ENCODE data around the gene HIVEP3. TPM values are rescaled to one million over a fixed set of nuclear protein-coding genes. Genes with fewer than 3 reads are reported as not detected.

Gene HIVEP3
- total RNA-seq, 4 donors from 2014 or later: 4.6 to 8.3 (median 6.5) TPM

DNA sequence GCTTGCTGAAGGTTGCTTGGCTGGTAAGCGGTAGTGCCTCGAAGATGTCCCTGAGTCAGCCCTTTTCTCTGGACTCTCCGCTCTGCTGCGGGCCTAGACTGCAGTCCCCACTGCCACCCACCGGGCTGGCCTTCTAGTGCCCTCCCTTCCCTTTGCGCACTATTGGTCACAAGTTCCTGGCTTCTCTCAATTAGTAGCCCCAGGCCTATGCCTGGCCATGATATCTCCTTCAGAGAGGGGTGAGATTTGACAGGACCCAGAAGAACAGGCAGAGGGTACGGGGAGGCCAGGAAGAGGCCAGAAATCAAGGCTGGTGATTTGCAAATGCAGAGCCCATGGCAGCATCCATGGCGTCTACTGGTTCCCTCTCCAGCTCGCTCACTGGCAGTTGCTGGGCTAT, 207.7 kb downstream of the HIVEP3 start:
- TF ChIP-seq, protein P1, sequence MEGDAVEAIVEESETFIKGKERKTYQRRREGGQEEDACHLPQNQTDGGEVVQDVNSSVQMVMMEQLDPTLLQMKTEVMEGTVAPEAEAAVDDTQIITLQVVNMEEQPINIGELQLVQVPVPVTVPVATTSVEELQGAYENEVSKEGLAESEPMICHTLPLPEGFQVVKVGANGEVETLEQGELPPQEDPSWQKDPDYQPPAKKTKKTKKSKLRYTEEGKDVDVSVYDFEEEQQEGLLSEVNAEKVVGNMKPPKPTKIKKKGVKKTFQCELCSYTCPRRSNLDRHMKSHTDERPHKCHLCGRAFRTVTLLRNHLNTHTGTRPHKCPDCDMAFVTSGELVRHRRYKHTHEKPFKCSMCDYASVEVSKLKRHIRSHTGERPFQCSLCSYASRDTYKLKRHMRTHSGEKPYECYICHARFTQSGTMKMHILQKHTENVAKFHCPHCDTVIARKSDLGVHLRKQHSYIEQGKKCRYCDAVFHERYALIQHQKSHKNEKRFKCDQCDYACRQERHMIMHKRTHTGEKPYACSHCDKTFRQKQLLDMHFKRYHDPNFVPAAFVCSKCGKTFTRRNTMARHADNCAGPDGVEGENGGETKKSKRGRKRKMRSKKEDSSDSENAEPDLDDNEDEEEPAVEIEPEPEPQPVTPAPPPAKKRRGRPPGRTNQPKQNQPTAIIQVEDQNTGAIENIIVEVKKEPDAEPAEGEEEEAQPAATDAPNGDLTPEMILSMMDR (IDR thresholded peaks at IDR 0.05): no peak
- no peak for TF ChIP-seq POLR2A (IDR thresholded peaks at IDR 0.05)
- H3K27ac ChIP-seq: no peak overlapping the region
- no peaks in the 10 kb centered on the region for H3K9me3 ChIP-seq
- H3K4me3 ChIP-seq: no peak overlapping the region
- H3K27me3 ChIP-seq: no peaks in the 10 kb centered on the region
- DNase-seq: no peak
- no peaks in the 10 kb centered on the region for H3K4me1 ChIP-seq
- no peaks in the 10 kb centered on the region for H3K36me3 ChIP-seq

DNA sequence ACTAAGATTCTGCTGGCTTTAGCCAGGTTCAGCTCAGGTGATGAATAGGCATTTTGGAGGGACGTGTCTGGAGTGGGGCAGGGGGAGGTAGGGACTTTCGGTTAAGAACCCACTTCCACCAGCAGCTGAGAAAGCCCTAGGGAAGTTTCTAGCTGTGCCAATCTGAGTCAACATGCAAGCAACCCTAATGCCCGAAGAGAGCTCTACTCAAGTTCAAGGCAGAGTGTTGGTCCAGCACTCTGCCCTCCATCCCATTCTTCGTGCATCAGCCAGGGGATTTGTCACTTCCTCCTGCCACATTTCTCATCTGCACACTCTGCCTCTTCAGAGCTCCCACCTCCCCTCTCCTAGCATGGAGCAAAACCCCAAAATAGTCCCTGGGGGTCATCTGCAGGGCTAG, 208.8 kb downstream of the HIVEP3 start:
- no peaks in the 10 kb centered on the region for H3K36me3 ChIP-seq
- no peaks in the 10 kb centered on the region for H3K4me1 ChIP-seq
- no peak overlapping the region for H3K27ac ChIP-seq
- TF ChIP-seq POLR2A (IDR thresholded peaks at IDR 0.05): no peak
- H3K4me3 ChIP-seq: no peak overlapping the region
- no peaks in the 10 kb centered on the region for H3K27me3 ChIP-seq
- no peaks in the 10 kb centered on the region for H3K9me3 ChIP-seq
- DNase-seq: no peak

DNA sequence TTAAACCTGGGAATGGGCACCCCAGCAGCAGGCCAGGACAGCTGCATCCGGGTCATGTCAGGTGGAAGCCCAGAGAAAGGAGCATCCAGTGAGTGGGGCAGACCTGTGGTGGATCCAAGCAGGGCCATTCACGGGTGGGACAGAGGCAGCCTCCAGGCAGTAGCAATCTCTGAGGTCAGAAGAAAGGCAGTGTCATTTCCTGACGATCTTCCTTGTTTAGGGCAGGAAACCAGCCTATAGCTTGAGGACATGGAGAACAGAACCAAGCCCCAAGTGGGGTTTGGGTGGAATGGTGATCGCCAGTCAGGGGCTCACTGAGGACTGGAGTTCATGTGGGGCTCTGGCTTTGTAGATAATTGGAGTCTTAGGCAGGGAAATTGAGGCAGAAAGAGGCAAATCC, 209.4 kb downstream of the HIVEP3 start:
- Histone ChIP-seq H3K27me3 (no peaks in the 10 kb centered on the region), H3K4me1 (no peaks in the 10 kb centered on the region), H3K4me3 (no peak overlapping the region), H3K27ac (no peak overlapping the region), H3K36me3 (no peaks in the 10 kb centered on the region), H3K9me3 (no peaks in the 10 kb centered on the region)
- no peak for DNase-seq
- TF ChIP-seq, protein P1 (IDR thresholded peaks at IDR 0.05): no peak
- TF ChIP-seq POLR2A (IDR thresholded peaks at IDR 0.05): no peak

DNA sequence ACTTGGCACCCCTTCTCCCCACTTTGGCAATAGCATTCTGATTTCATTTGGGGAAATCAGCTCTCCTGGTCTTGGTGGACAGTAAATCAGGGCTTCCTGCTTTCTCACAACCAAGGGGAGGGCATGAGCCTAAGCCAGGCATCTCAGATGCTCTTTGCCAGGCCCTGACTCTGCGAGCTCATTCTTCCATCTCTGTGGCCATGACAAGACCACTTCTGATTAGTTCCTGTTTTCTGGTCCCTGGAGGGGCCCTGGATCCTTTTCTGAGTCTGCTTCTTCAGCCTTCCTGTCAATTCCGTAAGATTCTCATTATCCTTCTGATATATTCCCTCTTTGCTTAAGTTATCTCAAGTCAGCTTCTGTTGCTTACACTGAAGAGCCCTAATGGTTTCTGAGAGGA, 210.4 kb downstream of the HIVEP3 start:
- no peaks in the 10 kb centered on the region for H3K4me1 ChIP-seq
- no peak for TF ChIP-seq POLR2A (IDR thresholded peaks at IDR 0.05)
- TF ChIP-seq, protein P1 (IDR thresholded peaks at IDR 0.05): no peak
- no peak overlapping the region for H3K27ac ChIP-seq

DNA sequence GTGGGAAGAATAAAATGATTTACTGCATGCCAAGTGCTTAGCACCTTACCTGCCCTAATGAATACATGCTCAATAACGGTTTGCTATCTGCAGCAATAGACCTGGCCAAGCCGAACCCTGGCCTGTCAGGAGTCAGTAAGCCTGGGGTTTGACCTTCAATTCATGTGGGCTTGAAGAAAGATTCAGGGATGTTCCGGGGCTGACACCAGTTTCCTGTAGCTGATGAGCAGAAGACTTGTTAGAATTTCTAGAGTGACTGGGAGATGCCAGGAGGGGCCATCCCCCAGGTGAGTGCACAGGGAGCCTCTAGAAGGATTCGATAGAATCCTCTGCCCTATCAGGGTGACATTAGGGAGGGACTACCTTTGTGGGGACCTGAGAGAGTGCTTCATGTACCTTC, 210.9 kb downstream of the HIVEP3 start:
- Histone ChIP-seq H3K9me3 (no peaks in the 10 kb centered on the region), H3K4me3 (no peak overlapping the region), H3K27me3 (no peaks in the 10 kb centered on the region), H3K4me1 (no peaks in the 10 kb centered on the region), H3K27ac (no peak overlapping the region), H3K36me3 (no peaks in the 10 kb centered on the region)
- no peak for DNase-seq
- TF ChIP-seq, protein P1 (IDR thresholded peaks at IDR 0.05): no peak
- TF ChIP-seq POLR2A (IDR thresholded peaks at IDR 0.05): no peak

More for the DNA sequence above, 210.4 kb downstream of the HIVEP3 start:
- Histone ChIP-seq H3K36me3 (no peaks in the 10 kb centered on the region), H3K4me3 (no peak overlapping the region), H3K27me3 (no peaks in the 10 kb centered on the region), H3K9me3 (no peaks in the 10 kb centered on the region)
- DNase-seq: no peak

DNA sequence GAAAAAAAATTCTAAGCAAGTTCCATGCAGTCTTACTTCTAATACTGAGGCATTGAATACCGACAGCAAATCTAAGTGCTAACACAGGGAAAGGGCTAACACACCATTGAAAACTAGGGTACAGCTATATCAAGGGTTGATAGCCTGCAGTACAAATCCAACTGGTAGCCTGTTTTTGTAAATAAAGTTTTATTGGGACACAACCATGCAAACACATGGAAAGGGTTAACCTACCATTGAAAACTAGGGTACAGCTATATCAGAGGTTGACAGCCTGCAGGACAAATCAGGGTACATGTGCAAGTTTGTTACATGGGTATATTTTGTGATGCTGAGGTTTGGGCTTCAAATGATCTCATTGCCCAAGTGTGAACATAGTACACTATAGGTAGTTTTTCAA, 212.9 kb downstream of the HIVEP3 start:
- Histone ChIP-seq H3K36me3 (no peaks in the 10 kb centered on the region), H3K9me3 (no peaks in the 10 kb centered on the region), H3K4me1 (no peaks in the 10 kb centered on the region), H3K27ac (no peak overlapping the region), H3K27me3 (no peaks in the 10 kb centered on the region), H3K4me3 (no peak overlapping the region)
- TF ChIP-seq POLR2A (IDR thresholded peaks at IDR 0.05): no peak
- TF ChIP-seq, protein P1 (IDR thresholded peaks at IDR 0.05): no peak
- DNase-seq: no peak
